HG03432 (cell line): ENCODE results near the gene PNLIP.

Source experiments
- ATAC-seq: cut with Tn5 transposase; IDR thresholded peaks from one replicate; pipeline ENCODE4 v1.9.1; 2021; ENCODE audit warnings: mild to moderate bottlenecking, moderate library complexity; ENCODE audit not compliant: unreplicated experiment

Gene PNLIP

GRCh38 chr10:116567335-116567734 lies 21.6 kb downstream of the PNLIP start:
- no peak for ATAC-seq

DNA sequence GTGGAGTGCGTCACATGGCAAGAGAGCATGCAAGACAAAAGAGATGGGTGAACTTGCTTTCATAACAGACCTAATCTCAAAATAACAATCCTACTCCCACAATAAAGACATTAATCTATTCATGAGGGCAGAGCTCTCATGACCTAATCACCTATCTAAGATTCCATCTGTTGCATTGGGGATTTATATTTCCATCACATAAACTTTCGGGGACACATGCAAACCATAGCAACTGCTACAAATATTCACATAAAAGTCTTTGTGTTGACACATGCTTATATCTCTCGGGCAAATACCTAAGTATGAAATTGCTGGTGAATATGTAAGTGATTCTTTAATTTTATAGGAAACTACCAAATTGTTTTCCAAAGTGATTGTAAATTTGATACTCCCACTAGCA lies 29.1 kb downstream of the PNLIP start:
- no peak for ATAC-seq

DNA sequence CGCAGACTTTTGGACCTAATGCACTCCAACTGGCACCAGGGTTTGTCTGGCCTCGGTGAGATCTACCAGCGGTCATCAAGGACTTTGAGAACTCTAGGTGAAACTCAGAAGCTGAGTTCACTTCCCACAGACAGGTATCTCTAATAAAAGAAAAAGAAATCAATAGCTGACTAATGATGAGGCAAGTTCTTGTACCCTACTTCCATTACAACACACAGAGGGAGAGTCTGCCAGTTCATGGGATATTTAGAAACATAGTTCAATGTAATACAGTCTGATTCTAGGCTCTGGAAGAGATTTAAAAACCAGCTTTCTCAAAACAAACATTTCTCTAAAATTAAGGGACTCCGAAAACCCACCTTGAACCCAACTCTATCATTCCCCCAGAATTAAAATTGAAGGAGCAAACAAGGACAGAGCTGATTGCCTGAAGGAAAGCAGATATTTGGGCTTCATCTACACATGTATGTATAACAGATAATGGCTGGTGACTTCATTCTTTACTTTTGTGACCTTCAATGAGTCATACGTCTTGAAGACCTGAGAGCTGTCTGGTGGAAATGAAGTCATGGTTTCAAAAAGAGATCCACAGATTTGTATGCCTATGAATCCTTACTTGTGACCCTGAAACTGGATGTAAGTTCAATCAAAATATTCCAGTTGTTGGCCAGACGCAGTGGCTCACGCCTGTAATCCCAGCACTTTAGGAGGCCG lies 42.3 kb downstream of the PNLIP start:
- ATAC-seq, result no peak

GRCh38 chr10:116588995-116589394 lies 43.3 kb downstream of the PNLIP start:
- no peak for ATAC-seq

GRCh38 chr10:116589926-116590325 lies 44.2 kb downstream of the PNLIP start:
- ATAC-seq, result no peak

DNA sequence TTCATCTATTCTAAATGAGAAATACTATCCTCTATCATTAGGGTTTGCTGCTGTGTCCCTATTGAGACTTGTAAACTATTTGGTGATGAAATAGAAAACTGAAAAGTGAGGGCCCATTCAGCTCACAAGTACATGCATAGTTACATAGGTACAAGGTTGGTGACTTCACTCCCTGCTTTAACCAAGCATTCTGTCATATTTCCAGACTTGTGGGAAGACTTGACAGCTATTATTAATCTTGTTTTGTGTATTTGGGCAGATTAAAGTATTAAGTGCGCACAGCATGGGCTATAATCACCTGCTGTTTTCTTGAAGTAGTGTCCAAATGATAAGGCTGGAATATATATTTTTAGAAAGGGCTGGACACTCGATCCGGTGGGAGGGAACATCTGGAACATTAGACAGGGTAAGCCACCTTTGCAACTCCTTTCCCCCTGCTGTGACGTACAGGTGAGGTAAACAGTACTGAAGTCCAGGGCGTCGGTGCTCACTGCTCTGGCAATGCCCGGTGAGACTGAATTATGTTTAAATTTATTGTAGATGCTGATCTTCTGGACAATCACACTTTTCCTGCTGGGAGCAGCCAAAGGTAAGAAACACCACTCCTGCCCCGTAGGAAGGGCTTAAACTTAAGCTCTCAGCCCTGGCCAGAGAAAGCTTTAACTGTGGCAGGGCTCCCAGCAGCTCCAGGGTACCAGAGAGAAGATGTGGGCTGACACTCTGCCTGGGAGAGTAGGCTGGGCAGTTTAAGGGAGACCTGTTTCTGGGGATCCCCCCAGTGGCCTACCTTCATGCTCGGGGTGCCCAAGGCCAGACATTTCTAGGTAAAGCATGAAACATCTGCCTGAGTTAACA lies 45.1 kb downstream of the PNLIP start, which contains the start of gene PNLIPRP1:
Gene PNLIPRP1 (plus strand): TSS at position 370 of the 855 bp plus-strand sequence. CDS start 171 bp downstream, at position 541.
- ATAC-seq, result no peak

- no peak for ATAC-seq
Measured at GRCh38 chr10:116593139-116593740, 47.5 kb downstream of the PNLIP start.

- ATAC-seq, result no peak
Measured at GRCh38 chr10:116594525-116595035, 48.8 kb downstream of the PNLIP start.

DNA sequence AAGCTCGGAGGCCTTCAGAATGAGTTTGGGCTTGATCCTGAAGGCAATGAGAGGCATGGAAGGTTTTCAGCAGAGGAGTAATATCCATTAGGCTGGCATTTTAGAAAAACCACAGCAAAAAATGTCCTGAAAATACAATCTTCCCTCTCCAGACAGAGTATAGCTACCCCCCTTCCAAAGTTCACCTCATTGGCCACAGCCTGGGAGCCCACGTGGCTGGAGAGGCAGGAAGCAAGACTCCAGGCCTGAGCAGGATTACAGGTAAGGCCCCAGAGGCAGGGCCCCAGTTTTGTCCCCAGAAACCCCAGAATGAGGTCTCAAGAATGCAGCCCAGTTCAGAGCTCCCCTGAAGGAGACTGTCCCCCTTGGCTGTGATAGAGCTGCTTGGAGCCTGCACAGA lies 50.3 kb downstream of the PNLIP start:
- ATAC-seq, result no peak

DNA sequence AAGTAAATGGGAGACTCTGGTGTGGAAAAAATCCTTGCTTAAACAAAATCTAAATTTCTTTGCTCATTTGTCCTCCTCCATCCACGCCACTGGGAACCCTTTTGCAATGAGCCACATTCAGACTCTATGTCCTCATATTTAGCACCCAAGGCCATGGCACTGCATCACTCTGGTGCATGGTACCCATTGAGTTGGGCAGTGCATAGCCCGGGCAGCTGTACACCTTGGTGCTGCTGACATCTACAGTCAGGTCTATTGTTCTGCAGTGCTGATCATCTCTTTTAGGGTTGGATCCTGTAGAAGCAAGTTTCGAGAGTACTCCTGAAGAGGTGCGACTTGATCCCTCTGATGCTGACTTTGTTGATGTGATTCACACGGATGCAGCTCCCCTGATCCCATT lies 51.8 kb downstream of the PNLIP start:
- no peak for ATAC-seq

- ATAC-seq, result no peak
Measured at GRCh38 chr10:116598329-116598728, 52.6 kb downstream of the PNLIP start.

DNA sequence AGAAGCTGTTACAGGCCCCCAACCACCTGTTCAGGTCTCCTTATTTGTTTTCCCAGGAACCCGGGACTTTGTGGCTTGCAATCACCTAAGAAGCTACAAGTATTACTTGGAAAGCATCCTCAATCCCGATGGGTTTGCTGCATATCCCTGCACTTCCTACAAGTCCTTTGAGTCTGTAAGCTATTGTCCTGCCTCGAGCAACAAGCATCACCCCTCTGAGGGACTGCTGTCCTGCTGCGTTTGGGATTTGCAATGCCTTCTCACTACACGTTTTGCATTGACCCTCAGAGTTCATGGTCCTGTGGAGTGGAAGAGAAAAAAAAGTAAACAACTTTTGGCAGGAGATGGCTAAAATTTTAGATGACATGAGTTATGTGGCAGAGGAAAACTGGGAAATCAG lies 54.3 kb downstream of the PNLIP start:
- no peak for ATAC-seq

- no peak for ATAC-seq
Measured at GRCh38 chr10:116602648-116603400, 57.1 kb downstream of the PNLIP start.

DNA sequence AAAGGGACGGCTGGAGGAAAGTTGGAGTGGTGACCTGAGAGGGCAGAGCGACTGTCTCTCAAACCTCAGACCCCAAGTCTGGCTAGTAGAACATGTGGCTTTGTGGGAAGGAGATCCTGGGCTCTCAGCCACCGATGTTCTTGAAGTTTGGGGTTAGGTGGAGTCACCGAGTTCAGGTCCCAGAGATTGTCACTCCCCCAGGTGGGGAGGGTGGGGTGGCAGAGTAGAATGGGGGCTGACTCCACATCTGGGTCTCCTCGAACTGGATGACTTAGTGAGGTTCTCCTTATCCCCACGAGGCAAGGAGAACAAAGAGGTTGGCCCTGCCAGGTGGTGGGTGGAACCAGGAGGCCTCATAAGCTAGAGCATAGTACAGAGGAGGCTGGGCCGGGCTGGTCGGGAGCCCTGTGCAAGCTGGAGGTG lies 60.3 kb downstream of the PNLIP start:
- no peak for ATAC-seq

- ATAC-seq, result no peak
Measured at GRCh38 chr10:116607336-116607735, 61.6 kb downstream of the PNLIP start.

DNA sequence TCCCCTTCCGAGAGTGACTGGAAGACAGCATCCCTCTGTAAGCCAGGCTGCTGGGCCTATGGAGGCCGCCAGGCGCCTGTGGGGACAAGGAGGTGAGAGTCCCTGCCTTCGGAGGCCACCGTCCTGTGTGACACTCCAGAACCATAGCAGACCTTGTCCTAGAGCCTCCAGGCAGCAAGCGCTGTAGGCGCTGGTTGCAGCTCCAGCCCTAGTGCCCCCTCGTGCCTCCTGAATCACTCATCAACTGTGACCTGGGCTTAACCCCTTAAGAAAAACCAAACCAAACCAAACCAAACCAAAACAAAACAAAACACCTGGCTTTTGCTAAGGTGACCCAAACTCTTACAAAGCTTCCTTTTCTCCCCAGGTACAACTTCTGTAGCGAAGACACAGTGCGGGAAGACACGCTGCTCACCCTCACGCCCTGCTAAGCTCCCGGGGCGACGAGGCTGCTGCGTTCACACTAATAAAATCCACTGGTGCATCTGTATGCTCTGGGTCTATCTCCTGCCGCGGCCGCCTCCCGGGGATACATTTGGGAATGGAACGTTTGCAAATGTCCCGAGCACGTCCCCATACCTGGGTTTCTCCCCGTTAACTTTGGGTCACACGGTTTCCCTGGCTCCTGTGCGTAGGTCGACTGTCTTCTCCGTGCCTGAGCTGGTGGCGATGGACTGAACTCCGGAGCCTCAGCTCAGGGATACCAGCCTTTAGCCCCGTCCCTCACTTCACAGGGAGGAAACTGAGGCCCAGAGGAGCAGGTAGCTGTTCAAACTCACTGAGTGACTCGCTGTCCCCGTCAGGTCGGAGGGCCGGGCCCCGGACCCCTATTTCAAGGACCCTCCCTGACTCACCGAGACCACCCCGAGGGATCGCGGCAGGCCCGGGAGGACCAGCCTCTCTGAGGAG lies 63.2 kb downstream of the PNLIP start:
- ATAC-seq, result no peak

GRCh38 chr10:116610443-116611152 lies 64.9 kb downstream of the PNLIP start:
- no peak for ATAC-seq

DNA sequence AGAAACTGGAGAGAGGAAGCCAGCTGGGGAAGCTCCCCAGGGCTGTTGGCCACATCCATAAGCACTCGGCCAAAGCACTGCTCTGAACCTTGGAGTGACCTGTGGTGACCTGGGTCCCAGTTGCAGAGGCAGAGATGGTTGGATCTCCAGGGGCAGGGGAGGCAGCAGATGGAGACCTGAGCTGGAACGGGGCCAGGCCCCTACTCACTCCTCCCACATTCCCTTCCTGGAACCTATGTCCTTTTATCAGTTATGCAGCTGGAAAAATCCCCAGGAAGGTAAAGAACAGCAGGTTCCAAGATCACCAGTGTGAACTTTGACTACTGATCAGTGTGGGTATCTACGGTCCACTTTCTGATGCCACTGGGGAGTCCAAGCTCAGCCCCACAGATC lies 65.4 kb downstream of the PNLIP start:
- ATAC-seq, result no peak

DNA sequence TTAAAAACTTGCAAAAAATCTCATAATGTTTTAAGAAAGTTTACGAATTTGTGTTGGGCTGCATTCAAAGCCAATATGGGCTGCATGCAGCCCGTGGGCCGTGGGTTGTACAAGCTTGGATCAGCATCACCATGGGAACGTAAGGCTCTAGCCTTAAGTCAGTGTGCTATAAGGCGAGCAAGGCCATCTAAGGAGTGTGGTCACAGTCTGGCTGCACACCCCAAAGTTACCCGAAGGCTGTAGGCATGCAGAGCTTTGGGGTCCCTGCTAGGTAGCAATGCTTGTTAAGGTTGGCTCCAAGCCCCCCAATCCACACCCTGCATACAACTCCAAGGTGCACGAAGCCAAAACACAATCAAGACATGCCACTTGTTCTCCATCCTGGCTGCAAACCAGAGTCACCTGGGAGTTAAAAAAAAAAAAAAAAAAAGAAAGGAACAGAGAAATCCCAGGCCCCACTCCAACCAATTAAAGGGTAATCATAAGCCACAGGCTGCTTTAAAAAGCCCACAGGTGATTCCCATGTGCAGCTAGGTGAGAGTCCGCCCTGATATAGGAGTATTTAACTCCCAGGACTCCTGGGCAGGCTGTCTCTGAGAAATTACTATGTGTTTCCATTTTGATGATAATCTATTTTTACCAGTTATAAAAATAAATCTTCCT lies 66.5 kb downstream of the PNLIP start:
- no peak for ATAC-seq
